Retinal pigment epithelial cell (primary cell): Measurements from ENCODE around the gene BORCS8.

Experiments
- DNase-seq: peaks from one replicate; pipeline ENCODE4 v3.0.0-alpha.2; 2010; ENCODE audit warnings: low read depth
- H3K4me3 ChIP-seq: 2 replicates; pipeline ENCODE4 v1.5.1; 2011; ENCODE audit warnings: mild to moderate bottlenecking, low read length, control low read depth, moderate library complexity
- CTCF ChIP-seq: conservative IDR thresholded peaks from 2 replicates; pipeline ENCODE4 v1.5.1; 2011; ENCODE audit warnings: low read depth, low read length, control low read depth, inconsistent platforms

The BORCS8 gene

GRCh38 chr19:19232261-19232721 is 40.3 kb upstream of the BORCS8 start:
- no peak for DNase-seq
- TF ChIP-seq CTCF: no peak
- H3K4me3 ChIP-seq: no peak overlapping the region

GRCh38 chr19:19230999-19231398 is 39.0 kb upstream of the BORCS8 start:
- no peak for DNase-seq
- TF ChIP-seq CTCF: no peak
- no peak overlapping the region for H3K4me3 ChIP-seq

GRCh38 chr19:19229701-19230100 is 37.7 kb upstream of the BORCS8 start:
- H3K4me3 ChIP-seq: no peak overlapping the region
- DNase-seq: no peak
- TF ChIP-seq CTCF: no peak

DNA sequence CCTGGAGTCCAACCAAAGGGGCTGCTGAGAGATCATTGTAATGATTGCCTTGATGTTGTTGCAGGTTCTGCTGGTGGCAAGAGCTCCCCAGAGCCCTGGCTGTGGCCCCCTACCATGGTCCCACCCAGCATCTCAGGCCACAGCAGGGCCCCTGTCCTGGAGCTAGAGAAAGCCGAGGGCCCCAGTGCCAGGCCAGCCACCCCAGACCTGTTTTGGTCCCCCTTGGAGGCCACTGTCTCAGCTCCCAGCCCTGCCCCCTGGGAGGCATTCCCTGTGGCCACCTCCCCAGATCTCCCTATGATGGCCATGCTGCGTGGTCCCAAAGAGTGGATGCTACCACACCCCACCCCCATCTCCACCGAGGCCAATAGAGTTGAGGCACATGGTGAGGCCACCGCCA is 35.3 kb upstream of the BORCS8 start:
- H3K4me3 ChIP-seq: no peak overlapping the region
- no peak for DNase-seq
- TF ChIP-seq CTCF: no peak

DNA sequence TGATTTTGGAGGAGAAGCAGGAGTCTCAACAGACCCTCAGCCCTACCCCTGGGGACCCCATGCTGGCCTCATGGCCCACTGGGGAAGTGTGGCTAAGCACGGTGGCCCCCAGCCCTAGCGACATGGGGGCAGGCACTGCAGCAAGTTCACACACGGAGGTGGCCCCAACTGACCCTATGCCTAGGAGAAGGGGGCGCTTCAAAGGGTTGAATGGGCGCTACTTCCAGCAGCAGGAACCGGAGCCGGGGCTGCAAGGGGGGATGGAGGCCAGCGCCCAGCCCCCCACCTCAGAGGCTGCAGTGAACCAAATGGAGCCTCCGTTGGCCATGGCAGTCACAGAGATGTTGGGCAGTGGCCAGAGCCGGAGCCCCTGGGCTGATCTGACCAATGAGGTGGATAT is 34.7 kb upstream of the BORCS8 start:
- DNase-seq: no peak
- no peak for TF ChIP-seq CTCF
- no peak overlapping the region for H3K4me3 ChIP-seq

GRCh38 chr19:19226204-19226603 is 34.3 kb upstream of the BORCS8 start:
- H3K4me3 ChIP-seq: no peak overlapping the region
- DNase-seq: no peak
- no peak for TF ChIP-seq CTCF

DNA sequence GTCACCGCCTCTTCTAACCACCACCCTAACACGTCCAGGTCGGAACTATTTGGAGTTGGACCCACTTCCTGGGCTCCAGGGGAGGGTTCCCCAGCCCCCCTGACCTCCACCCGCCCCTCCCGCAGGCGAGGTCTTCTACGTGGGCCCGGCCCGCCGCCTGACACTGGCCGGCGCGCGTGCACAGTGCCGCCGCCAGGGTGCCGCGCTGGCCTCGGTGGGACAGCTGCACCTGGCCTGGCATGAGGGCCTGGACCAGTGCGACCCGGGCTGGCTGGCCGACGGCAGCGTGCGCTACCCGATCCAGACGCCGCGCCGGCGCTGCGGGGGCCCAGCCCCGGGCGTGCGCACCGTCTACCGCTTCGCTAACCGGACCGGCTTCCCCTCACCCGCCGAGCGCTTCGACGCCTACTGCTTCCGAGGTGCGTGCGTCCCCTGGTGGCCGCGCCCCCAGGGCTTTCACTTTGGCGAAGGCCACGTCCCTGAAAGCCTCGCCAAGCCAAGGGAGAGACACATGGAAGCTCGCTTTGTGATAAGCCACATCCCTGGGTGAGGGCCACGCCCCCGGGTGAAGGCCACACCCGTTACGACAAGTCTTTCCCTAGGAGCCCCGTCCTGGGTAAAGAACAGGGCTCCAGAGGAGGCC is 33.0 kb upstream of the BORCS8 start:
- TF ChIP-seq CTCF: peak; percentile 74
- H3K4me3 ChIP-seq: no peak overlapping the region
- DNase-seq: no peak
